H1 (cell line): Measurements from ENCODE around the gene GATB. TPM values are rescaled to one million over a fixed set of nuclear protein-coding genes. Genes with fewer than 3 reads are reported as not detected.

ENCODE experiments used
- CTCF ChIA-PET: fragments of 300-600 bp; sonication (Branson Sonifier 250); formaldehyde crosslinking; loops from one replicate; lab custom pipeline; 2021; ENCODE audit not compliant: partially characterized antibody; lab: Charles Lee
- POLR2A ChIA-PET: fragments of 300-600 bp; sonication (Branson Sonifier 250); formaldehyde crosslinking; loops from one replicate; lab custom pipeline; 2021; ENCODE audit warnings: inconsistent platforms; ENCODE audit not compliant: partially characterized antibody; lab: Charles Lee
- DNase-seq, 2 experiments: peaks; one replicate each; pipeline versions ENCODE4 v3.0.0 to v3.0.0-alpha.2; 2010 to 2022; ENCODE audit warnings: low spot score in 2 of 2, low read depth in 1 of 2, mixed read lengths in 1 of 2
- FAIRE-seq: peaks from 2 replicates; lab custom pipeline; 2011; peaks lifted over from hg19 to GRCh38; lab: Jason Lieb, UNC
- H2AFZ ChIP-seq: 2 replicates; pipeline ENCODE4 v1.8.1; 2012; ENCODE audit warnings: low read length, inconsistent platforms
- H2AK5ac ChIP-seq: 2 replicates; pipeline ENCODE4 v1.6.1; 2013; ENCODE audit warnings: low read depth, low read length
- H2BK120ac ChIP-seq: replicated peaks from 2 replicates; pipeline ENCODE3; 2013; ENCODE audit warnings: low read depth, low read length, inconsistent platforms
- H2BK12ac ChIP-seq: 2 replicates; pipeline ENCODE4 v1.6.1; 2013; ENCODE audit warnings: low read depth, low read length
- H2BK15ac ChIP-seq: 2 replicates; pipeline ENCODE4 v1.6.1; 2013; ENCODE audit warnings: low read length
- H2BK20ac ChIP-seq: 2 replicates; pipeline ENCODE4 v1.6.1; 2013; ENCODE audit warnings: low read length
- H2BK5ac ChIP-seq: 2 replicates; pipeline ENCODE4 v1.6.1; 2013; ENCODE audit warnings: low read depth, low read length
- H3K14ac ChIP-seq: 2 replicates; pipeline ENCODE4 v1.6.1; 2013; ENCODE audit warnings: inconsistent platforms; ENCODE audit not compliant: insufficient read length
- H3K18ac ChIP-seq: 2 replicates; pipeline ENCODE4 v1.6.1; 2013; ENCODE audit warnings: low read length; ENCODE audit errors: extremely low read depth
- H3K23ac ChIP-seq: 2 replicates; pipeline ENCODE4 v1.6.1; 2013; ENCODE audit warnings: inconsistent platforms; ENCODE audit not compliant: insufficient read length
- H3K23me2 ChIP-seq: 2 replicates; pipeline ENCODE4 v1.6.1; 2013; ENCODE audit warnings: low read depth, low read length
- H3K27ac ChIP-seq: 2 replicates; pipeline ENCODE4 v1.6.1; 2011; ENCODE audit warnings: low read depth, low read length, inconsistent platforms
- H3K27me3 ChIP-seq, 4 experiments: replicated peaks in 1 of 4; 1 replicate in 1 of 4; 2 replicates in 3 of 4; pipeline versions ENCODE4 v1.6.1 to v1.8.1; 2011 to 2013; ENCODE audit warnings: low read length in 3 of 4, mild to moderate bottlenecking in 3 of 4, inconsistent platforms in 2 of 4, mixed read lengths in 2 of 4, moderate library complexity in 1 of 4; ENCODE audit not compliant: control insufficient read depth in 3 of 4, insufficient read depth in 3 of 4; ENCODE audit errors: extremely low read depth in 1 of 4
- H3K36me3 ChIP-seq, 4 experiments: 2 replicates each; pipeline versions ENCODE4 v1.6.1 to v1.8.1; 2011 to 2013; ENCODE audit warnings: mild to moderate bottlenecking in 4 of 4, low read length in 3 of 4, moderate library complexity in 2 of 4, control low read depth in 1 of 4, inconsistent platforms in 1 of 4; ENCODE audit not compliant: insufficient read depth in 4 of 4, control insufficient read depth in 2 of 4
- H3K4ac ChIP-seq: replicated peaks from 2 replicates; pipeline ENCODE3; 2013; ENCODE audit warnings: low read length, low read depth, mixed read lengths, inconsistent platforms; ENCODE audit not compliant: insufficient read length
- H3K4me1 ChIP-seq, 4 experiments: replicated peaks in 1 of 4; 1 replicate in 1 of 4; 2 replicates in 3 of 4; pipeline versions ENCODE4 v1.6.1 to v1.8.1; 2011 to 2013; ENCODE audit warnings: low read length in 3 of 4, inconsistent platforms in 2 of 4, mixed read lengths in 1 of 4; ENCODE audit not compliant: insufficient read depth in 4 of 4, control insufficient read depth in 3 of 4
- H3K4me2 ChIP-seq, 2 experiments: 2 replicates each; pipeline versions ENCODE4 v1.6.1 to v1.8.1; 2011 to 2013; ENCODE audit warnings: low read depth in 2 of 2, low read length in 2 of 2, control low read depth in 1 of 2, inconsistent platforms in 1 of 2, mild to moderate bottlenecking in 1 of 2; ENCODE audit not compliant: insufficient read depth in 1 of 2
- H3K4me3 ChIP-seq, 4 experiments: fragments of 200-600, 300-600 bp in 1 of 4; sonication (generic), shearing (Covaris generic), sonication (Bioruptor Twin) in 1 of 4; 2 replicates each; pipeline versions ENCODE4 v1.5.1 to v1.8.1; 2011 to 2016; ENCODE audit warnings: low read length in 4 of 4, low read depth in 3 of 4, control low read depth in 2 of 4, inconsistent platforms in 2 of 4, mild to moderate bottlenecking in 2 of 4, mixed read lengths in 1 of 4, moderate library complexity in 1 of 4; ENCODE audit not compliant: insufficient read depth in 2 of 4; ENCODE audit errors: extremely low read depth in 1 of 4
- H3K56ac ChIP-seq: replicated peaks from 2 replicates; pipeline ENCODE3; 2013; ENCODE audit warnings: low read depth, mild to moderate bottlenecking, mixed read lengths, low read length, inconsistent platforms; ENCODE audit not compliant: insufficient read length
- H3K79me1 ChIP-seq: 2 replicates; pipeline ENCODE4 v1.6.1; 2013; ENCODE audit warnings: low read depth, low read length, control low read depth
- H3K79me2 ChIP-seq, 2 experiments: 2 replicates each; pipeline versions ENCODE4 v1.6.1 to v1.8.1; 2012 to 2013; ENCODE audit warnings: low read length in 2 of 2, mild to moderate bottlenecking in 2 of 2, inconsistent platforms in 1 of 2; ENCODE audit not compliant: insufficient read depth in 2 of 2, control insufficient read depth in 1 of 2
- H3K9ac ChIP-seq, 4 experiments: replicated peaks in 1 of 4; 1 replicate in 1 of 4; 2 replicates in 3 of 4; pipeline versions ENCODE4 v1.6.1 to v1.8.1; 2011 to 2013; ENCODE audit warnings: low read depth in 3 of 4, low read length in 3 of 4, control low read depth in 2 of 4, mild to moderate bottlenecking in 2 of 4, moderate library complexity in 2 of 4, inconsistent platforms in 1 of 4; ENCODE audit errors: extremely low read depth in 1 of 4
- H3K9me3 ChIP-seq, 2 experiments: 2 replicates each; pipeline versions ENCODE4 v1.6.1 to v1.8.1; 2012 to 2013; ENCODE audit warnings: mild to moderate bottlenecking in 2 of 2, moderate library complexity in 2 of 2, control low read depth in 1 of 2, inconsistent platforms in 1 of 2, low read depth in 1 of 2, low read length in 1 of 2, mixed read lengths in 1 of 2; ENCODE audit not compliant: insufficient read depth in 2 of 2
- H4K20me1 ChIP-seq, 2 experiments: replicated peaks in 1 of 2; 2 replicates each; pipeline versions ENCODE3 to v1.8.1; 2011 to 2013; ENCODE audit warnings: inconsistent platforms in 2 of 2, low read length in 2 of 2, mild to moderate bottlenecking in 1 of 2; ENCODE audit not compliant: insufficient read depth in 2 of 2, control insufficient read depth in 1 of 2
- H4K5ac ChIP-seq: 2 replicates; pipeline ENCODE4 v1.6.1; 2013; ENCODE audit warnings: low read length, low read depth, mixed read lengths, inconsistent platforms; ENCODE audit not compliant: insufficient read length
- H4K8ac ChIP-seq: 2 replicates; pipeline ENCODE4 v1.8.0; 2013; ENCODE audit warnings: mild to moderate bottlenecking, moderate library complexity, low read length, inconsistent platforms; ENCODE audit not compliant: insufficient read depth; ENCODE audit errors: extremely low read depth
- H4K91ac ChIP-seq: replicated peaks from 2 replicates; pipeline ENCODE3; 2013; ENCODE audit warnings: low read length, mixed read lengths, inconsistent platforms; ENCODE audit not compliant: insufficient read length
- ATF3 ChIP-seq: IDR thresholded peaks from 2 replicates; pipeline ENCODE4 v1.6.1; 2011; ENCODE audit warnings: low read depth, mild to moderate bottlenecking, low read length; ENCODE audit not compliant: insufficient read depth
- BACH1 ChIP-seq: IDR thresholded peaks from 2 replicates; pipeline ENCODE4 v1.6.1; 2012; ENCODE audit warnings: low read length, improper control_type of control experiment
- CTCF ChIP-seq, 3 experiments: IDR thresholded peaks; 1 replicate in 2 of 3; 2 replicates in 1 of 3; pipeline versions ENCODE4 v1.5.1 to v1.6.1; 2011; ENCODE audit warnings: low read length in 3 of 3, mild to moderate bottlenecking in 3 of 3, inconsistent platforms in 2 of 3, low read depth in 1 of 3, moderate library complexity in 1 of 3; ENCODE audit not compliant: insufficient read depth in 1 of 3; ENCODE audit errors: control extremely low read depth in 1 of 3
- EP300 ChIP-seq, 2 experiments: IDR thresholded peaks; 1 replicate in 1 of 2; 2 replicates in 1 of 2; pipeline ENCODE4 v1.6.1; 2011 to 2012; ENCODE audit warnings: low read depth in 2 of 2, low read length in 2 of 2, mild to moderate bottlenecking in 2 of 2, borderline replicate concordance in 1 of 2, inconsistent platforms in 1 of 2, moderate library complexity in 1 of 2
- KDM1A ChIP-seq: fragments of 200-600, 300-600 bp; sonication (generic); IDR thresholded peaks from 2 replicates; pipeline ENCODE4 v1.7.1; 2016; ENCODE audit warnings: mild to moderate bottlenecking, low read length, borderline replicate concordance
- RAD21 ChIP-seq, 2 experiments: IDR thresholded peaks in 1 of 2; conservative IDR thresholded peaks in 1 of 2; 2 replicates each; pipeline ENCODE4 v1.6.1; 2011; ENCODE audit warnings: low read depth in 2 of 2, low read length in 2 of 2, improper control_type of control experiment in 1 of 2, inconsistent platforms in 1 of 2, mild to moderate bottlenecking in 1 of 2, moderate library complexity in 1 of 2
- RBBP5 ChIP-seq: IDR thresholded peaks from 2 replicates; pipeline ENCODE4 v1.7.1; 2012; ENCODE audit warnings: low read depth, mild to moderate bottlenecking, inconsistent platforms, low read length, moderate library complexity, borderline replicate concordance
- SP4 ChIP-seq: IDR thresholded peaks from 2 replicates; pipeline ENCODE4 v1.6.1; 2012; ENCODE audit warnings: low read length, inconsistent platforms
- TAF1 ChIP-seq: IDR thresholded peaks from 2 replicates; pipeline ENCODE4 v1.6.1; 2011; ENCODE audit warnings: mild to moderate bottlenecking, low read depth, low read length
- TAF7 ChIP-seq: optimal IDR thresholded peaks from 2 replicates; pipeline ENCODE3; 2011; ENCODE audit warnings: low read depth, mild to moderate bottlenecking, inconsistent platforms, low read length, moderate library complexity, borderline replicate concordance
- WGBS, 2 experiments: shearing (Covaris generic) in 1 of 2; methylation state at CpG; one replicate each; pipeline versions ENCODE4 v1.1.6 to v1.1.7; 2013 to 2015; ENCODE audit warnings: low lambda C conversion rate in 2 of 2, mixed read lengths in 2 of 2, inconsistent platforms in 1 of 2, low coverage in 1 of 2, missing lambda C conversion rate in 1 of 2; ENCODE audit not compliant: insufficient replicate concordance in 2 of 2, insufficient coverage in 1 of 2, insufficient read length in 1 of 2; ENCODE audit errors: extremely low coverage in 1 of 2, missing lambda C conversion rate in 1 of 2; 5-methylcytosine and 5-hydroxymethylcytosine counted together
- polyA plus RNA-seq, 7 experiments: library from polyadenylated mRNA; depleted of rRNA in 3 of 7; stranded (reverse) in 5 of 7; unstranded in 2 of 7; fragments of >200 nt in 5 of 7; fragments of 200-250 nt in 2 of 7; gene quantifications; 1 replicate in 5 of 7; 2 replicates in 1 of 7; 4 replicates in 1 of 7; pipeline versions ENCODE4 v1.2.1 to v1.2.3, GENCODE V29; 2011 to 2013; ENCODE audit warnings: missing spikeins in 2 of 7, mixed read lengths in 2 of 7
- total RNA-seq: library from RNA; stranded (reverse); fragmentation: NEBNext Ultra II Directional; extraction: Animal tissue kit (Norgen Biotek cat#: 25700); gene quantifications from 2 replicates; pipeline ENCODE4 v1.2.1, GENCODE V29; 2021

GATB gene
- total and polyA plus RNA-seq, 2 of the 8 experiments (the other 6 are each of a cell fraction or from before 2014, with no cell fraction given): 15.3 to 18.0 TPM

GRCh38 chr4:151644622-151645021 lies 116.2 kb downstream of the GATB start:
- Histone ChIP-seq H3K4me3 (no peak overlapping the region), H2BK120ac (no peak overlapping the region), H3K56ac (no peak overlapping the region), H4K8ac (no peak overlapping the region), H3K14ac (no peak overlapping the region), H2BK20ac (no peak overlapping the region), H3K18ac (no peak overlapping the region), H4K5ac (no peak overlapping the region), H3K79me1 (no peaks in the 10 kb centered on the region; the same call in 1 of the 2 replicates), H4K20me1 (no peaks in the 10 kb centered on the region), H3K4me1 (peaks cover 0 to 12% (median 2%) of the 10 kb centered on the region in 4 experiments; a peak in 3 of 7 replicates), H3K36me3 (peaks cover under 1 to 11% (median 4%) of the 10 kb centered on the region in 4 experiments; a peak in 4 of 8 replicates), H4K91ac (no peak overlapping the region), H2BK5ac (no peak overlapping the region), H3K4ac (no peak overlapping the region), H3K23ac (no peak overlapping the region), H3K27ac (no peak overlapping the region), H2BK12ac (no peak overlapping the region), H2BK15ac (no peak overlapping the region), H3K4me2 (no peak overlapping the region), H3K9ac (no peak overlapping the region), H3K79me2 (no peaks in the 10 kb centered on the region), H3K23me2 (no peaks in the 10 kb centered on the region), H3K27me3 (no peaks in the 10 kb centered on the region), H2AFZ (no peak overlapping the region), H3K9me3 (no peaks in the 10 kb centered on the region), H2AK5ac (no peak overlapping the region)
- DNase-seq (peak in 1 of 2 experiments; percentile 65), FAIRE-seq (no peak)
- ChIA-PET CTCF (interaction anchor here (0.6 to 4.6 kb wide), 28 partner anchors 9 to 1489 kb away, joined by 3 to 33 read pairs (median 4); no protein-coding TSS in a partner anchor), POLR2A (no interaction called here)
- whole genome bisulfite sequencing, 2 experiments: 48% methylated on average over 3 of the region's 3 CpGs; no CpG with 5 or more reads in 1 of the 2 experiments
- TF ChIP-seq EP300 (IDR thresholded peaks at IDR 0.05; ENCODE audit: borderline replicate concordance in 1 of 2, low read depth in 2 of 2, low read length in 2 of 2): no peak
- no peak for TF ChIP-seq TAF1
- TF ChIP-seq TAF7: no peak
- TF ChIP-seq RAD21 (IDR thresholded peaks at IDR 0.05 in 1 of 2, conservative IDR thresholded peaks at IDR 0.05 in 1 of 2; ENCODE audit: low read depth in 2 of 2, low read length in 2 of 2): peak; percentile 79 to 84
- peak; percentile 70 to 83 (median 78) for TF ChIP-seq CTCF (IDR thresholded peaks at IDR 0.05; ENCODE audit: control extremely low read depth in 1 of 3, insufficient read depth in 1 of 3, low read depth in 1 of 3, low read length in 3 of 3)
- TF ChIP-seq RBBP5: no peak
- peak; percentile 38; the same call in 1 of the 2 replicates for TF ChIP-seq KDM1A
- no peak for TF ChIP-seq BACH1
- TF ChIP-seq SP4: no peak
- TF ChIP-seq ATF3: no peak
